Measurements from ENCODE around the gene C2orf72. TPM values are rescaled to one million over a fixed set of nuclear protein-coding genes. Genes with fewer than 3 reads are reported as not detected.
A peak's percentile ranks its signal among the peaks of the same experiment; 100 is the strongest.

C2orf72 gene
- total and polyA plus RNA-seq, 2 of the 13 experiments (the other 11 are each of a cell fraction or from before 2014, with no cell fraction given): 147 to 203 TPM

DNA sequence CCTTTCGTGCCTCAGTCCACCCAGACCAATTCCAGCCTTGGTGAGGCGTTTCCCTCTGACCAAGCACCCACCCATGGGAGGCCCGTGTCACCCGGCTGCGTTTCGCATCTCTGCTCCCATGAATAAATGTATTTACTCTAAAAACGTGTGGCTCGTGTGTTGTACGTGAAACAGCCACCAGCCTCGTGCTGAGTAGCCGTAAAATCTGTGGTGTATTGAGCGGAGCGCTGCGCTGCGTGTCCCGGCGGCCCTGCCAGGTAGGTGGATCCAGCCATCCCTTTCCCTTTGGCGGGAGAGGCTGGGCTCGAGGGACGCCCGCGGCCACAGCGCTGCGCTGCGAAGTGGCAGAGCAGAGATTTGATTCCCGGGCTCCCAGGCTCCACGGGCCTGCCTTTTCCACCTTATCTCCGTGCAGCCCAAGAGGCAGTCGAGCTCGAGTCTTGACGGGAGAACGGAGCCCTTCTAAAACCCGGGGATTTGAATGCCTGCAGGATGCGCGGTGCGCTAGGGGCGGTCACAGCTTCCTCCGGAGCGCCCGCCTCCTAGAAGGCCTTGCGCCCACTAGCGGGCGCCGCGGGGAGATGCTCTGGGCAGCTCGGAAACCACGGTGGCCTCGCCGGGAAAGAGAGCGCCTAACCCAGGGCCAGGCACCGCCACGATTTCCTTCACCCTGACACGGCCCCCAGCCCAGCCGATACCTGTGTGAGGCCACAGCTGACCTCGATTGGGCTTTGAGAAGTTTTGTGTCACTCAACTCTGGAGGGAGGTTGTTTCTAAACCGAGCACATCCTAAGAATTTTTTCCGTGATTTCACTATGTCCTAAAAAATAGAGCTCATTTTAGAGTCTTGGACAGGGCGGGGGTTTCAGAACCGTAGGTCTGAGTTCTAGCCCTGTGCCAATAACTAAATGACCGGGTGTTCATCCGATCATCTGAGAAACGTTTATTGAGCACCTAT lies 15.4 kb downstream of the C2orf72 start (continued):
- TF ChIP-seq RBFOX2 (IDR thresholded peaks at IDR 0.05; ENCODE audit: low read depth, low read length): peak; percentile 92
- TF ChIP-seq RFX1 (IDR thresholded peaks at IDR 0.05): no peak
- TF ChIP-seq, protein P1, sequence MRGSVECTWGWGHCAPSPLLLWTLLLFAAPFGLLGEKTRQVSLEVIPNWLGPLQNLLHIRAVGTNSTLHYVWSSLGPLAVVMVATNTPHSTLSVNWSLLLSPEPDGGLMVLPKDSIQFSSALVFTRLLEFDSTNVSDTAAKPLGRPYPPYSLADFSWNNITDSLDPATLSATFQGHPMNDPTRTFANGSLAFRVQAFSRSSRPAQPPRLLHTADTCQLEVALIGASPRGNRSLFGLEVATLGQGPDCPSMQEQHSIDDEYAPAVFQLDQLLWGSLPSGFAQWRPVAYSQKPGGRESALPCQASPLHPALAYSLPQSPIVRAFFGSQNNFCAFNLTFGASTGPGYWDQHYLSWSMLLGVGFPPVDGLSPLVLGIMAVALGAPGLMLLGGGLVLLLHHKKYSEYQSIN (CRISPR knock-in tag; IDR thresholded peaks at IDR 0.05; ENCODE audit: borderline replicate concordance): no peak
- no peak; the same call in 1 of the 2 replicates for TF ChIP-seq PAF1 (CRISPR knock-in tag; IDR thresholded peaks at IDR 0.05)
- TF ChIP-seq MLLT10 (CRISPR knock-in tag; IDR thresholded peaks at IDR 0.05): no peak; the same call in 1 of the 2 replicates
- TF ChIP-seq ZNF317 (CRISPR knock-in tag; IDR thresholded peaks at IDR 0.05): peak; percentile 64; the same call in 1 of the 2 replicates
- 0 out of 2 replicates have a peak, but pooled peaks have one; percentile 46 for TF ChIP-seq ZSCAN25 (CRISPR knock-in tag; IDR thresholded peaks at IDR 0.05)
- TF ChIP-seq POLR2AphosphoS5 (IDR thresholded peaks at IDR 0.05; ENCODE audit: low read depth, low read length): peak; percentile 85
- TF ChIP-seq, protein P2, sequence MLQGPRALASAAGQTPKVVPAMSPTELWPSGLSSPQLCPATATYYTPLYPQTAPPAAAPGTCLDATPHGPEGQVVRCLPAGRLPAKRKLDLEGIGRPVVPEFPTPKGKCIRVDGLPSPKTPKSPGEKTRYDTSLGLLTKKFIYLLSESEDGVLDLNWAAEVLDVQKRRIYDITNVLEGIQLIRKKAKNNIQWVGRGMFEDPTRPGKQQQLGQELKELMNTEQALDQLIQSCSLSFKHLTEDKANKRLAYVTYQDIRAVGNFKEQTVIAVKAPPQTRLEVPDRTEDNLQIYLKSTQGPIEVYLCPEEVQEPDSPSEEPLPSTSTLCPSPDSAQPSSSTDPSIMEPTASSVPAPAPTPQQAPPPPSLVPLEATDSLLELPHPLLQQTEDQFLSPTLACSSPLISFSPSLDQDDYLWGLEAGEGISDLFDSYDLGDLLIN (CRISPR knock-in tag; IDR thresholded peaks at IDR 0.05; ENCODE audit: borderline replicate concordance): no peak; the same call in 1 of the 2 replicates
- TF ChIP-seq JUN (CRISPR knock-in tag; IDR thresholded peaks at IDR 0.05): peak; percentile 71; the same call in 1 of the 2 replicates
- TF ChIP-seq HNF4G (IDR thresholded peaks at IDR 0.05; ENCODE audit: borderline replicate concordance, low read depth, low read length): no peak; the same call in 1 of the 2 replicates
- TF ChIP-seq HNF4G (CRISPR knock-in tag; IDR thresholded peaks at IDR 0.05; ENCODE audit: borderline replicate concordance, low read depth): peak; percentile 77
- TF ChIP-seq, protein P3, sequence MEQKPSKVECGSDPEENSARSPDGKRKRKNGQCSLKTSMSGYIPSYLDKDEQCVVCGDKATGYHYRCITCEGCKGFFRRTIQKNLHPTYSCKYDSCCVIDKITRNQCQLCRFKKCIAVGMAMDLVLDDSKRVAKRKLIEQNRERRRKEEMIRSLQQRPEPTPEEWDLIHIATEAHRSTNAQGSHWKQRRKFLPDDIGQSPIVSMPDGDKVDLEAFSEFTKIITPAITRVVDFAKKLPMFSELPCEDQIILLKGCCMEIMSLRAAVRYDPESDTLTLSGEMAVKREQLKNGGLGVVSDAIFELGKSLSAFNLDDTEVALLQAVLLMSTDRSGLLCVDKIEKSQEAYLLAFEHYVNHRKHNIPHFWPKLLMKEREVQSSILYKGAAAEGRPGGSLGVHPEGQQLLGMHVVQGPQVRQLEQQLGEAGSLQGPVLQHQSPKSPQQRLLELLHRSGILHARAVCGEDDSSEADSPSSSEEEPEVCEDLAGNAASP (CRISPR knock-in tag; IDR thresholded peaks at IDR 0.05; ENCODE audit: borderline replicate concordance): 0 out of 2 replicates have a peak, but pooled peaks have one; percentile 42
- TF ChIP-seq, protein P4, sequence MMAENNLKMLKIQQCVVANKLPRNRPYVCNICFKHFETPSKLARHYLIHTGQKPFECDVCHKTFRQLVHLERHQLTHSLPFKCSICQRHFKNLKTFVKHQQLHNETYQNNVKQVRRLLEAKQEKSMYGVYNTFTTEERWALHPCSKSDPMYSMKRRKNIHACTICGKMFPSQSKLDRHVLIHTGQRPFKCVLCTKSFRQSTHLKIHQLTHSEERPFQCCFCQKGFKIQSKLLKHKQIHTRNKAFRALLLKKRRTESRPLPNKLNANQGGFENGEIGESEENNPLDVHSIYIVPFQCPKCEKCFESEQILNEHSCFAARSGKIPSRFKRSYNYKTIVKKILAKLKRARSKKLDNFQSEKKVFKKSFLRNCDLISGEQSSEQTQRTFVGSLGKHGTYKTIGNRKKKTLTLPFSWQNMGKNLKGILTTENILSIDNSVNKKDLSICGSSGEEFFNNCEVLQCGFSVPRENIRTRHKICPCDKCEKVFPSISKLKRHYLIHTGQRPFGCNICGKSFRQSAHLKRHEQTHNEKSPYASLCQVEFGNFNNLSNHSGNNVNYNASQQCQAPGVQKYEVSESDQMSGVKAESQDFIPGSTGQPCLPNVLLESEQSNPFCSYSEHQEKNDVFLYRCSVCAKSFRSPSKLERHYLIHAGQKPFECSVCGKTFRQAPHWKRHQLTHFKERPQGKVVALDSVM (CRISPR knock-in tag; IDR thresholded peaks at IDR 0.05): peak; percentile 35
- peak; percentile 84 for TF ChIP-seq STAG1 (CRISPR knock-in tag; IDR thresholded peaks at IDR 0.05)
- TF ChIP-seq KDM2A (CRISPR knock-in tag; IDR thresholded peaks at IDR 0.05; ENCODE audit: borderline replicate concordance, low read depth): peak; percentile 96
- TF ChIP-seq ZBTB38 (CRISPR knock-in tag; IDR thresholded peaks at IDR 0.05): peak; percentile 83; the same call in 1 of the 2 replicates
- TF ChIP-seq, protein P5, sequence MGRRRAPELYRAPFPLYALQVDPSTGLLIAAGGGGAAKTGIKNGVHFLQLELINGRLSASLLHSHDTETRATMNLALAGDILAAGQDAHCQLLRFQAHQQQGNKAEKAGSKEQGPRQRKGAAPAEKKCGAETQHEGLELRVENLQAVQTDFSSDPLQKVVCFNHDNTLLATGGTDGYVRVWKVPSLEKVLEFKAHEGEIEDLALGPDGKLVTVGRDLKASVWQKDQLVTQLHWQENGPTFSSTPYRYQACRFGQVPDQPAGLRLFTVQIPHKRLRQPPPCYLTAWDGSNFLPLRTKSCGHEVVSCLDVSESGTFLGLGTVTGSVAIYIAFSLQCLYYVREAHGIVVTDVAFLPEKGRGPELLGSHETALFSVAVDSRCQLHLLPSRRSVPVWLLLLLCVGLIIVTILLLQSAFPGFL (CRISPR knock-in tag; IDR thresholded peaks at IDR 0.05): peak; percentile 25; the same call in 1 of the 2 replicates
- TF ChIP-seq SP5 (CRISPR knock-in tag; IDR thresholded peaks at IDR 0.05; ENCODE audit: borderline replicate concordance, low read depth): peak; percentile 54
- TF ChIP-seq, protein P6, sequence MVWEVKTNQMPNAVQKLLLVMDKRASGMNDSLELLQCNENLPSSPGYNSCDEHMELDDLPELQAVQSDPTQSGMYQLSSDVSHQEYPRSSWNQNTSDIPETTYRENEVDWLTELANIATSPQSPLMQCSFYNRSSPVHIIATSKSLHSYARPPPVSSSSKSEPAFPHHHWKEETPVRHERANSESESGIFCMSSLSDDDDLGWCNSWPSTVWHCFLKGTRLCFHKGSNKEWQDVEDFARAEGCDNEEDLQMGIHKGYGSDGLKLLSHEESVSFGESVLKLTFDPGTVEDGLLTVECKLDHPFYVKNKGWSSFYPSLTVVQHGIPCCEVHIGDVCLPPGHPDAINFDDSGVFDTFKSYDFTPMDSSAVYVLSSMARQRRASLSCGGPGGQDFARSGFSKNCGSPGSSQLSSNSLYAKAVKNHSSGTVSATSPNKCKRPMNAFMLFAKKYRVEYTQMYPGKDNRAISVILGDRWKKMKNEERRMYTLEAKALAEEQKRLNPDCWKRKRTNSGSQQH (CRISPR knock-in tag; IDR thresholded peaks at IDR 0.05; ENCODE audit: low read depth): no peak; the same call in 1 of the 2 replicates

Measured in HepG2 (cell line).